SK-N-SH (cell line): ENCODE data around the gene NFATC3.

ENCODE experiments used
- CTCF ChIP-seq: fragments of 200-600 bp; sonication (generic); IDR thresholded peaks from 2 replicates; pipeline ENCODE4 v1.6.1; 2017; ENCODE audit warnings: antibody characterized with exemption, mild to moderate bottlenecking, moderate library complexity
- EP300 ChIP-seq, 2 experiments: IDR thresholded peaks; 2 replicates each; pipeline versions ENCODE4 v1.4.0 to v1.6.1; 2012; ENCODE audit warnings: borderline replicate concordance in 1 of 2, low read depth in 1 of 2, low read length in 1 of 2

DNA sequence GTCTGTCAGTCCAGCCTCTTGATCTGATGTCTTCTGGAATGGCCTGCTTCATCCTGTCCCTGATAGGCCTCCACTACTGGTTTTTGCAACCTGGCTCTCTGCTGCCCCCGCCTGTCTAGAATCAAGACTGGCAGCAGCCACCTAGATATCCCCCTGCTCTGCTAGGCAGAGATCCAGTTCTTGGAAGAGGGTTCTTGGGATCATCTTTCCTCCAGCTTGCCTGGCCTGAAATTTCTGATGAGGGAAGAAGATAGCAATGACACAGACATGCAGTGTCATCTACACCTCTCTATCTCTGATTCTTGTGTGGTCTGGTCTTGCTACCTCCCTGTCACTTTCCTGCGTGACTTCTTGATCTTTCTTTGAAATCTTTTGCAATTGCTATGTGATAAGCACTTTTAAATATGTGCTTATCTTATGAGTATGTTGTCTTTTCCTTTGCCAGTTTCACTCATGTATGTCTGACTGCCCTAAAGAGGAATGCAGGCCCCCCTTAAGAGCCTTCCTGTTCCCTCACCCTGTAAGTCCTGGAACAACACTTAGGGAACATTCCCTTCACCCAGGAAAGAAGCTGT is 20.3 kb upstream of the NFATC3 start:
- no peak; a peak in 1 of 4 replicates for TF ChIP-seq EP300 (IDR thresholded peaks at IDR 0.05; ENCODE audit: borderline replicate concordance in 1 of 2, low read depth in 1 of 2, low read length in 1 of 2)
- peak; percentile 86 for TF ChIP-seq CTCF
